ENCODE data around the gene CHRNE.

DNA sequence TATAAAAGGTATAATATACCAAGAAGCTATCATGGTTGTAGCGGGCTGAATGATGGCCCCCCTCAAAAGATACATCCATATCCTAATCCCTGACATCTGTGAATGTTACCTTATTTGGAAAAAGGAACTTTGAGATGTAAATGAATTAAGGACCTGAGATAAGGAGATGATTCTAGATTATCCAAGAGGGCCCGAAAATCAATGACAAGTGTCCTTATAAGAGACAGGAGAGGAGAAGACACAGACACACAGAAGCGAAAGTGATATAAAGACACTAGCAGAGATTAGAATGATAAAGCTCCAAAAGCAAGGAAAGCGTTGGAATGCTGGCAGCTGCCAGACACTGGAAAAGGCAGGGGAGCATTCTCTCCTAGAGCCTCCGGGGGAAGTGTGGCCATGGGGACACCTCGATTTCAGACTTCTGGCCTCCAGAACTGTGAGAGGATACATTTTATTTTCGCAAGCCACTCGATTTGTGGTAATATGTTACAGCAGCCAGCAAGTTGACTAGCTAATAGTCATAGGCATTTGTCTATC is 16.7 kb upstream of the CHRNE start:
- TF ChIP-seq, protein P1, sequence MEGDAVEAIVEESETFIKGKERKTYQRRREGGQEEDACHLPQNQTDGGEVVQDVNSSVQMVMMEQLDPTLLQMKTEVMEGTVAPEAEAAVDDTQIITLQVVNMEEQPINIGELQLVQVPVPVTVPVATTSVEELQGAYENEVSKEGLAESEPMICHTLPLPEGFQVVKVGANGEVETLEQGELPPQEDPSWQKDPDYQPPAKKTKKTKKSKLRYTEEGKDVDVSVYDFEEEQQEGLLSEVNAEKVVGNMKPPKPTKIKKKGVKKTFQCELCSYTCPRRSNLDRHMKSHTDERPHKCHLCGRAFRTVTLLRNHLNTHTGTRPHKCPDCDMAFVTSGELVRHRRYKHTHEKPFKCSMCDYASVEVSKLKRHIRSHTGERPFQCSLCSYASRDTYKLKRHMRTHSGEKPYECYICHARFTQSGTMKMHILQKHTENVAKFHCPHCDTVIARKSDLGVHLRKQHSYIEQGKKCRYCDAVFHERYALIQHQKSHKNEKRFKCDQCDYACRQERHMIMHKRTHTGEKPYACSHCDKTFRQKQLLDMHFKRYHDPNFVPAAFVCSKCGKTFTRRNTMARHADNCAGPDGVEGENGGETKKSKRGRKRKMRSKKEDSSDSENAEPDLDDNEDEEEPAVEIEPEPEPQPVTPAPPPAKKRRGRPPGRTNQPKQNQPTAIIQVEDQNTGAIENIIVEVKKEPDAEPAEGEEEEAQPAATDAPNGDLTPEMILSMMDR (IDR thresholded peaks at IDR 0.05): no peak
- TF ChIP-seq POLR2A (IDR thresholded peaks at IDR 0.05): no peak

Data from lower leg skin (tissue), 3 donors.